ENCODE measurements around the gene INAFM2. TPM values are rescaled to one million over a fixed set of nuclear protein-coding genes. Genes with fewer than 3 reads are reported as not detected.

Gene INAFM2
- total RNA-seq, 1 donor from 2014 or later = 23.6 TPM

- H3K9me3 Mint-ChIP-seq = no peaks in the 10 kb centered on the region
- no peak overlapping the region for H3K27ac Mint-ChIP-seq
- DNase-seq (ENCODE audit: extremely low spot score, unreplicated experiment) = no peak
- TF ChIP-seq CTCF (conservative IDR thresholded peaks at IDR 0.05) = no peak
- no peak overlapping the region for H3K4me3 Mint-ChIP-seq
- peaks cover 40% of the 10 kb centered on the region for H3K4me1 Mint-ChIP-seq (ENCODE audit: unreplicated experiment)
- H3K27me3 Mint-ChIP-seq = peaks cover 1% of the 10 kb centered on the region
- H3K36me3 Mint-ChIP-seq = no peaks in the 10 kb centered on the region
Observed at GRCh38 chr15:40331637-40332036, 8.1 kb downstream of the INAFM2 start.

- H3K27me3 Mint-ChIP-seq = no peaks in the 10 kb centered on the region
- no peak overlapping the region for H3K27ac Mint-ChIP-seq
- DNase-seq (ENCODE audit: extremely low spot score, unreplicated experiment) = no peak
- H3K4me1 Mint-ChIP-seq (ENCODE audit: unreplicated experiment) = peaks cover 33% of the 10 kb centered on the region
- H3K4me3 Mint-ChIP-seq = no peak overlapping the region
- H3K36me3 Mint-ChIP-seq = no peaks in the 10 kb centered on the region
- no peaks in the 10 kb centered on the region for H3K9me3 Mint-ChIP-seq
- TF ChIP-seq CTCF (conservative IDR thresholded peaks at IDR 0.05) = no peak
Observed at GRCh38 chr15:40332113-40332781, 8.8 kb downstream of the INAFM2 start.

GRCh38 chr15:40333922-40334492, 10.5 kb downstream of the INAFM2 start:
- Mint-ChIP-seq H3K36me3 (no peaks in the 10 kb centered on the region), H3K27me3 (peaks cover 3% of the 10 kb centered on the region), H3K4me1 (ENCODE audit: unreplicated experiment) (peaks cover 24% of the 10 kb centered on the region), H3K4me3 (peak overlapping the region; percentile 46), H3K9me3 (no peaks in the 10 kb centered on the region), H3K27ac (peak overlapping the region; percentile 8)
- TF ChIP-seq CTCF (conservative IDR thresholded peaks at IDR 0.05) = no peak
- no peak for DNase-seq (ENCODE audit: extremely low spot score, unreplicated experiment)

- DNase-seq (ENCODE audit: extremely low spot score, unreplicated experiment) = no peak
- peaks cover 21% of the 10 kb centered on the region for H3K4me1 Mint-ChIP-seq (ENCODE audit: unreplicated experiment)
- no peak overlapping the region for H3K4me3 Mint-ChIP-seq
- H3K27ac Mint-ChIP-seq = no peak overlapping the region
- H3K9me3 Mint-ChIP-seq = no peaks in the 10 kb centered on the region
- no peak for TF ChIP-seq CTCF (conservative IDR thresholded peaks at IDR 0.05)
- H3K36me3 Mint-ChIP-seq = no peaks in the 10 kb centered on the region
- peaks cover 3% of the 10 kb centered on the region for H3K27me3 Mint-ChIP-seq
Observed at GRCh38 chr15:40334541-40334940, 11.0 kb downstream of the INAFM2 start.

- no peaks in the 10 kb centered on the region for H3K36me3 Mint-ChIP-seq
- H3K27me3 Mint-ChIP-seq = peaks cover 3% of the 10 kb centered on the region
- TF ChIP-seq CTCF (conservative IDR thresholded peaks at IDR 0.05) = no peak
- DNase-seq (ENCODE audit: extremely low spot score, unreplicated experiment) = no peak
- H3K4me3 Mint-ChIP-seq = no peak overlapping the region
- no peak overlapping the region for H3K27ac Mint-ChIP-seq
- H3K9me3 Mint-ChIP-seq = no peaks in the 10 kb centered on the region
- peaks cover 20% of the 10 kb centered on the region for H3K4me1 Mint-ChIP-seq (ENCODE audit: unreplicated experiment)
Observed at GRCh38 chr15:40334941-40335795, 11.7 kb downstream of the INAFM2 start.

Measured in type B pancreatic cell (in vitro differentiated cells).